T-helper 2 cell treated with Interferon-gamma antibody and Interleukin-4, amounts not matched to agents 5 μg/mL and 100 μg/mL, for 36 hours (primary cell): ENCODE measurements around the gene RPL39L.

Source experiments
- DNase-seq: peaks from one replicate; pipeline ENCODE4 v3.0.0; 2021; ENCODE audit warnings: low spot score
- H3K27ac Mint-ChIP-seq: one replicate; pipeline ENCODE4 v1.8.0; 2021; ENCODE audit warnings: mild to moderate bottlenecking, mixed read lengths
- H3K27me3 Mint-ChIP-seq: one replicate; pipeline ENCODE4 v1.8.0; 2021; ENCODE audit warnings: low read depth, mixed read lengths
- H3K36me3 Mint-ChIP-seq: one replicate; pipeline ENCODE4 v1.8.0; 2021; ENCODE audit warnings: low read depth, mixed read lengths
- H3K4me1 Mint-ChIP-seq: one replicate; pipeline ENCODE4 v1.8.0; 2021; ENCODE audit warnings: low read depth, mixed read lengths
- H3K4me3 Mint-ChIP-seq: one replicate; pipeline ENCODE4 v1.8.0; 2022; ENCODE audit warnings: mild to moderate bottlenecking, moderate library complexity, mixed read lengths
- H3K9me3 Mint-ChIP-seq: one replicate; pipeline ENCODE4 v1.8.0; 2021; ENCODE audit warnings: mixed read lengths

The RPL39L gene

DNA sequence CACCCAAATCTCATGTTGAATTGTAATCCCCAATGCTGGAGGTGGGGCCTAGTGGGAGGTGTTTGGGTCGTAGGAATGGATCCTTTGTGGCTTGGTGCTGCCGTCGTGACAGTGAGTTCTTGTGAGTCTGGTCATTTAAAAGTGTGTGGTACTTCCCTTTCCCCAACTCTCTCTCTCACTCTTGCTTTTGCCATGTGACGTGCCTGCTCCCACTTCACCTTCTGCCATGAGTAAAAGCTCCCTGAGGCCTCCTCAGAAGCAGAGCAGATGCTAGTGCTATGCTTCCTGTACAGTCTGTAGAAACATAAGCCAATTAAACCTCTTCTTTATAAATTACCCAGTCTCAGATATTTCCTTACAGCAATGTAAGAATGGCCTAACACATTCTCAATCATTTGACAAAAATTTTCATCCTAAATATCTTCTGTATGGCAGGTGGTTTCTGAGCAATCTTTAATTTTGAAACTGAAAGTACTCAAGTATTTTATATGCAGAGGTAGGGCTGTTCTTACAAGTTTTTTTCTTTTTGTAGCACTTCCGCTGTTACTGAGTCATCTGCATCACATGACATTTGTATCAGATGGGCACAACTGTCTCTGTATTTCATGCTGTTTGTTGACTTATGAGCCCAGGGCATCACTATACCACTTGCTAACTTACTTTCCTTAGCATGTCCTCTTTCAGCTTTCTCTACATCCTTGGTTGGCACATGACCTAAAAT is 8.8 kb downstream of the RPL39L start:
- Mint-ChIP-seq H3K4me3 (peak overlapping the region; percentile 77), H3K27me3 (no peaks in the 10 kb centered on the region), H3K4me1 (peaks cover 47% of the 10 kb centered on the region)

DNA sequence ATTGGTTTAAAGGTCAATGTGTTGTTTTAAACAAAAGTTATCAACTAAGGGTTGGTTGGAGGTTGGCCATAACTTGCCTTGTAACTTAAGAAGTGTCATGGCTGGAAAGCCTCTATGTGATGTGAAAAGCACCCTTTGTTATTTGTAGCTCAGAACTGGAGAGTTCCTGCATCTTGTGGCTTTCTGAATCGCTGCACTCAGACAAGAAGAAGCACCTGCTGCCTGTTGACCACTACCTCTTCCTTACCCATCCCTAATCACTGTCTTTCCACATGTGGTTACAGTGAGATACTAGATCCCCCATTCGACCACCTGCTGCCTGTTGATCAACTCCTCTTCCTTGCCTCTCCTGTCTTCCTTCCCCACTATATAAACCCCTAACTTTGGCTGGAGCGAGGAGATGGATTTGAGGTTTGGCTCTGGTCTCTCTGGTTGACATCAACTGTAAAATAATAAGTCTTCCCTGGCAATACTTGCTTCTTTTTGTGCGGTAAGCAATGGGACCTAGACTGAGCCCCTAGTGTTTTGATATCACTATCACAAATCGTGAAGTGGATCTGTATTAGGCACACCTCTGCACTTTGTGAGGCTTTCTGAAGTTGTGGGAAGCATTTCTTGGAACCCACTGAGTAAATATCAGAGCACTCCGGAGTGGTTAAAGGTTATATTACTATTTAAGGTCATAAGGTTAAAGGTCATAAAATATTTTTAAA is 13.8 kb downstream of the RPL39L start:
- H3K27me3 Mint-ChIP-seq = no peaks in the 10 kb centered on the region
- H3K9me3 Mint-ChIP-seq = peaks cover 23% of the 10 kb centered on the region
- no peak for DNase-seq
- H3K27ac Mint-ChIP-seq = no peak overlapping the region
- H3K36me3 Mint-ChIP-seq = peaks cover 44% of the 10 kb centered on the region
- H3K4me1 Mint-ChIP-seq = peaks cover 22% of the 10 kb centered on the region
- H3K4me3 Mint-ChIP-seq = no peak overlapping the region

More for the DNA sequence above, 8.8 kb downstream of the RPL39L start:
- peak; percentile 60 for DNase-seq
- H3K27ac Mint-ChIP-seq = peak overlapping the region; percentile 95
- peaks cover 37% of the 10 kb centered on the region for H3K9me3 Mint-ChIP-seq
- peaks cover 78% of the 10 kb centered on the region for H3K36me3 Mint-ChIP-seq

DNA sequence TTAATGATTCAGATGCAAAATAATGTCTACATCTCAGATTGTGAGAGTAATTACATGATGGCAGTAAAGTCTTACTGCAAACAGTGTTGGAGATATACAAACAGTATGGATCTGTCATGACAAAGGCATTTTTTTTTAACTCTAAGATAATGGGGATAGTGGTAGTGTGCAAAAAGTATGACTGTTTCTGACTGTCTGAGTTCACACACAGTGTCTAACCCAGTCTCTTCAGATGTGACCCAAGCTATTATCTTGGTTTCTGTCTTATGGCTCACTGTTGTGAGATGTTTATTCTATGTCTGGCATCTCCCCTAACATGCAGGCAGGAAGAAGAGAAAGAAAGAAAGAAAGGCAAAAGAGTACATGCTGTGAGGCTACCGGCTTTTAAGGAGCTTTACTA is 17.0 kb downstream of the RPL39L start:
- Mint-ChIP-seq H3K27me3 (no peaks in the 10 kb centered on the region), H3K27ac (no peak overlapping the region), H3K9me3 (peaks cover 6% of the 10 kb centered on the region), H3K36me3 (peaks cover 17% of the 10 kb centered on the region), H3K4me1 (peaks cover 6% of the 10 kb centered on the region), H3K4me3 (no peak overlapping the region)
- DNase-seq = no peak

DNA sequence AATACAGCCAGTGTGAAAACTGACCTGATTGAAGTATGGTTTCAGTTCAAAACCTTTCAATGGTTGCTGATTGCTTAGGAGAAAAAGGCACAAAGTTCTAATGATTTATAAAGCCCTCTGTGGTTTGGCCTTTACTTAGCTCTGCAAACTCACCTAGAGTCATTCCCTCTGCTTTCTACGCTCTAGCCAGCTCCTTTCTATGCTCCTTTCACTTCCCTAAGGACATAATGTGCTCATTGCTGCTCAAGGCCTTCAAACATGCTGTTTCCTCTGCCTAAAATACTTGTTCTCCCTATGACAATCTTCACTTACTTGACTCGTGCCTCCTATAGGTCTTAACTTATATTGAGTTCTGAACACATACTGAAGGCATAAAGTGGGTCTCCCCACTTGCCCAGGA is 19.0 kb downstream of the RPL39L start:
- DNase-seq = no peak
- H3K36me3 Mint-ChIP-seq = peaks cover 6% of the 10 kb centered on the region
- H3K9me3 Mint-ChIP-seq = no peaks in the 10 kb centered on the region
- H3K4me3 Mint-ChIP-seq = no peak overlapping the region
- H3K27ac Mint-ChIP-seq = no peak overlapping the region
- H3K4me1 Mint-ChIP-seq = peaks cover 2% of the 10 kb centered on the region
- H3K27me3 Mint-ChIP-seq = no peaks in the 10 kb centered on the region

DNA sequence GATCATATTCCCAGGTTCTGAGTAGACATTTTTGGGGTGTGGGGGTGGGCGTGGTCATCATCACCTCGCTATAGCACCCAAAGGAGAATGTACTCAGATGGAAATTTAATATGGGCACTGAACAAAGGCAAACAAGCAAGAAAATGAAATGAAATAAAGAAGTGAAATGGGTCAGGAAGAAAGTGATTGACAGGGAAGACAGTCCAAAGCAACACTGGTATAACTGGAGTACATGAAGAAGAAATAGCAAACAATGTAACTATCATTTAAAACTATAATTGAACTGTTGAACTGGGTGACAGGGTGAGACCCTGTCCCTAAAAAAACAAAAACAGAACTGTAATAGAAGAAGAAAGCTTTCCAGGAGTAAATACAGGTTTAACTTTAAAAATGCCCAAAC is 24.8 kb downstream of the RPL39L start:
- DNase-seq = no peak
- H3K36me3 Mint-ChIP-seq = no peaks in the 10 kb centered on the region
- H3K27ac Mint-ChIP-seq = no peak overlapping the region
- H3K4me3 Mint-ChIP-seq = no peak overlapping the region
- H3K4me1 Mint-ChIP-seq = peaks cover 11% of the 10 kb centered on the region
- H3K27me3 Mint-ChIP-seq = no peaks in the 10 kb centered on the region
- no peaks in the 10 kb centered on the region for H3K9me3 Mint-ChIP-seq

DNA sequence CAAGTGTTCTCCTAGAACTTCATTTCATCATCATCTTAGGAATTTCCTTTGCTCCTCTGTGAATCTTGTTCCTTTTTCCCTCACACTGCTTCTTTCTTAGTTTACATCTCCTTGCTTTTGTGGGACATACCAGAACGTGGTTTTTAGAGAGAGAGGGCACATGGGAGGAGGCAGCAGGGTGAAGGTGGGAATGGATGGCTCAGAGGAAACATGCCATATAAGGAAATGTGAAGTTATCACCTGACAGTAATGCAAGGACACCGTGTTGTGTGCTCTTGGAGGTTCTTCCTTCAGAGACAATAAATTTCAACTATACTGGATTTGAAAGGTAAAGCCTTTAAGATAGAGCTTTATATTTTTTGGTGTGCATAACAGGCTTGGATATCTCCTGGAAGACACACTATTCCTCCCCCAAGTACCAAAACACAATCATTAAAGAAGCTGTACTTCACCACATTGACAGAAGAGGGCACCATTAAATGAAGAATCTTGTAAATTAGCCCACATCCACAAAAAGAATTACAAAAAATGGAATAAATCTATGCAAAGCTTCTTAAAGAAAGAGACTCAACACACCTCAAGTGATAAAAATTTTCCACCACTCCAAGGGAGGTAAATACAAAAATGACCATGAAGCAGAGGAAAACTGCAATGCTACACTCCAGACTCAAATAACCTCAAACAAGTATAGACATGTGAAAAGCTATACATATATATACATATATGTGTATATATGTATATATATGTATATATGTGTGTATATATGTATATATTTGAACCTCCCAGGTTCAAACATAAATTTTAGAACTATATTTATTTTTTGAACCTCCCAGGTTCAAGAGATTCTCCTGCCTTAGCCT is 26.1 kb downstream of the RPL39L start:
- Mint-ChIP-seq H3K4me3 (no peak overlapping the region), H3K27ac (no peak overlapping the region)
- DNase-seq = no peak

DNA sequence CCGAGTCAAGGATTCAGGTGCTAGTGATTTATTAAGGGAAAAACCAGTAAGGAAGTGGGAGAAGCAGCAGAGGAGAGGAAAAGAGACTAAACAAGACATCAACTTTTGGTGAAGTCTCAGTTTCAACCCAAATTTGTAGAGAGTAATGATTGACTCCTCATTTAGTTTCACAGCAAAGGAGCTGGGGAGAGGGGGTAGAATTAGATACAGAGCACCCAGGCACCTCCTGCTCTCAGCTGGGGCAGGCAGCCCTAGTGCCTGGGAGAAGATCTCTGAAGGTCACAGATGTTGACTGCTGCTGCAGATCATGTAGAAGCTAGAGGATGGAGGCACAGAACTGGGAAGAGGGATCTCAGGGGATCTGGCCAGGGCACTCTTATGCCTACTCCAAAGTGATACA is 29.1 kb downstream of the RPL39L start:
- Mint-ChIP-seq H3K36me3 (no peaks in the 10 kb centered on the region), H3K27ac (no peak overlapping the region), H3K27me3 (no peaks in the 10 kb centered on the region), H3K4me1 (peaks cover 11% of the 10 kb centered on the region), H3K9me3 (no peaks in the 10 kb centered on the region), H3K4me3 (no peak overlapping the region)
- no peak for DNase-seq

More for the DNA sequence above, 26.1 kb downstream of the RPL39L start:
- no peaks in the 10 kb centered on the region for H3K27me3 Mint-ChIP-seq
- peaks cover 11% of the 10 kb centered on the region for H3K4me1 Mint-ChIP-seq
- no peaks in the 10 kb centered on the region for H3K36me3 Mint-ChIP-seq
- H3K9me3 Mint-ChIP-seq = no peaks in the 10 kb centered on the region

DNA sequence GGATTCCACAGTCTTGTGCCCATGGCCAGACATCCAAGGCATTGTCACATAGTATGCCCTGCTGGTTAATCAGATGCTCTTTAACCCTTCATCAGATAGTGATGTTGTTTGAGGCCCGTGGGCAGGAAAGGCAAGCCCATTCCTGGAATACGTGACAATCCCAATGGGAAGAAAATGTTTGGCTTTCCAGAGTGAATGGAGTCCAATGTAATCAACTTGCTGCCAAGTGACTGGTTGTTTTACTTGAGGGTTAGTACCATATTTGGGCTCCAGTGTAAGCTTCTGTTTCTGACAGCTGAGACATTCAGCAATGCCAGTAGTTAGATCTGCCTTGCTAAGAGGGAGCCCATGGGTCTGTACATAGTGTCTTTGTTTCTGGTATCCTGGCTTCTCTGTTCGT is 31.3 kb downstream of the RPL39L start:
- H3K4me1 Mint-ChIP-seq = peaks cover 10% of the 10 kb centered on the region
- no peak overlapping the region for H3K4me3 Mint-ChIP-seq
- H3K36me3 Mint-ChIP-seq = no peaks in the 10 kb centered on the region
- H3K27ac Mint-ChIP-seq = no peak overlapping the region
- H3K9me3 Mint-ChIP-seq = no peaks in the 10 kb centered on the region
- no peaks in the 10 kb centered on the region for H3K27me3 Mint-ChIP-seq
- DNase-seq = no peak

DNA sequence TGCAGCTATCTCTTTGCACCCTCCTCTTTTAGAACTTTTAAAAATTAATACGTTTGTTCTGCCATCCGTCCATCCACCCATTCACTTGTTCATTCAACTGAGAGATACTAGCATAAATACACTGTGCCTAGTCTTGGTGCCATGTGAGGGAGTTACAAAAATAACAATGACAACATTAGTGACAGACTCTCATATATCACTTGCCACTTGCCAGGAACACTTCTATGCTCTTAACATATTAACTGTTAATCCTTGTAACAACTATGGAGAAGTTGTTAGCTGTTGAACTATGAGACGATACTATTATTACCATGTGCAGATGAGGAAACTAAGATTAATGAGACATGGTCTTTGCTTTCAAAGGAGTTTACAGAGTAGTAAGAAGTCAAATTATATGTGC is 33.6 kb downstream of the RPL39L start:
- peaks cover 21% of the 10 kb centered on the region for H3K4me1 Mint-ChIP-seq
- H3K4me3 Mint-ChIP-seq = no peak overlapping the region
- DNase-seq = no peak
- H3K9me3 Mint-ChIP-seq = no peaks in the 10 kb centered on the region
- no peaks in the 10 kb centered on the region for H3K27me3 Mint-ChIP-seq
- H3K36me3 Mint-ChIP-seq = no peaks in the 10 kb centered on the region
- H3K27ac Mint-ChIP-seq = no peak overlapping the region

DNA sequence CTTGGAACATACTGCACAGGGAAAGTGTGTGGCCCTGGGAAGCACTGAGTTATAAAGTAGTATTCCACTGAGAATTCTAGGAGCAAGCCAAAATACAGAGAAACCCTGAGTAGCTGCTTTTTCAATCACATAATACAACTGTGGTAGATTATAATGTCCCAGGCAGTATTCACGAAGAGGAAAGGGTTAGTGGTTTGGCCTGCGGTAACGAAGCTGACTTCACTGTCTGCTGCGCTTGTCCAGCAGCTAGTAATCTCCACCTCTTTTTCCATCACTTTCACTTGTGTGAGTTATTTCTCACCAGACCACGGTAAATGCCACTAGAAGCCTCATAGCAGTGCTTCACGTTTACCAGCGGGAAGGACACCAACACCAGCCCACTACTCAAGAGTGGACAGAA is 34.4 kb downstream of the RPL39L start:
- Mint-ChIP-seq H3K27ac (no peak overlapping the region), H3K4me3 (no peak overlapping the region), H3K27me3 (no peaks in the 10 kb centered on the region), H3K4me1 (peaks cover 18% of the 10 kb centered on the region), H3K9me3 (no peaks in the 10 kb centered on the region), H3K36me3 (peaks cover under 1% of the 10 kb centered on the region)
- no peak for DNase-seq

DNA sequence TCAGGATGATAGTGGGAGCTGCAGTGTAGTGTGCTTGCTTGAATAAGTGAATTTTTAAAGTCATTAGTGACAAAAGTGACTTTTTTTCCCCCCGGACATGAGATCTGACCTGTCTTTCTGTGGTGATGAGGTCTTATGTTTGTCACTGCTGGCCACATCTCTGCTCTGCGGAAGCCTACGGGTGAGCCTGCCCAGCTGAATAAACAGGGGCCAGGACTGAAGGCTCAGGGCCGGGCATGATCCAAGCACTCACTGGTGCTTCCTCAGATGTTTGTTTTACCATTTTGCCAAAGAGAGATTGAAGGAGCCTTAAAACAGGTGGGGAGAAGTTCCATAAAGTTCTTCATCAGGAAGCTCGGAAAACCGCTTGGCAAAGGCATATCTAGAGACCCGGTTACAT is 35.0 kb downstream of the RPL39L start:
- DNase-seq = no peak
- peaks cover 22% of the 10 kb centered on the region for H3K4me1 Mint-ChIP-seq
- no peak overlapping the region for H3K27ac Mint-ChIP-seq
- no peak overlapping the region for H3K4me3 Mint-ChIP-seq
- H3K9me3 Mint-ChIP-seq = peaks cover 2% of the 10 kb centered on the region
- H3K27me3 Mint-ChIP-seq = no peaks in the 10 kb centered on the region
- peaks cover 4% of the 10 kb centered on the region for H3K36me3 Mint-ChIP-seq

DNA sequence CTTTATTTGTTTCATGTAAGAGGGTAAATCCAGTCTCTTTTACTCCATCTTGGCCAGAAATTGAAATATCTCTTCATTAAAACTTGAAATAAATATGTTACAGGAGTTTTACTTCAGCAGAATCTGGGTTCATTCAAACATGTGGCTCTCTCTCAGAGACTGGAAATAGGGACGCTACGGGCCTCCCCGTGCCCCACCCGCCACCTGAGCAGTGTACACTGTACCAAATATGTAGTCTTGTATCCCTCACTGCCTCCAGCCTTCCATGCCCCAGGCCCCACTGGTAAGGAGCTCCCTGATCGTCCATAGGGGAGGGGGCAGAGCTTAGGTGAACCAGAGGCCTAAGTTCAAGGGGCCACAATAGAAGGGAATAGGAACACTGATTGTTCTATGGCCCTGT is 36.0 kb downstream of the RPL39L start:
- Mint-ChIP-seq H3K4me3 (no peak overlapping the region), H3K9me3 (peaks cover 11% of the 10 kb centered on the region), H3K4me1 (peaks cover 32% of the 10 kb centered on the region), H3K36me3 (peaks cover 4% of the 10 kb centered on the region), H3K27me3 (no peaks in the 10 kb centered on the region), H3K27ac (no peak overlapping the region)
- DNase-seq = no peak

DNA sequence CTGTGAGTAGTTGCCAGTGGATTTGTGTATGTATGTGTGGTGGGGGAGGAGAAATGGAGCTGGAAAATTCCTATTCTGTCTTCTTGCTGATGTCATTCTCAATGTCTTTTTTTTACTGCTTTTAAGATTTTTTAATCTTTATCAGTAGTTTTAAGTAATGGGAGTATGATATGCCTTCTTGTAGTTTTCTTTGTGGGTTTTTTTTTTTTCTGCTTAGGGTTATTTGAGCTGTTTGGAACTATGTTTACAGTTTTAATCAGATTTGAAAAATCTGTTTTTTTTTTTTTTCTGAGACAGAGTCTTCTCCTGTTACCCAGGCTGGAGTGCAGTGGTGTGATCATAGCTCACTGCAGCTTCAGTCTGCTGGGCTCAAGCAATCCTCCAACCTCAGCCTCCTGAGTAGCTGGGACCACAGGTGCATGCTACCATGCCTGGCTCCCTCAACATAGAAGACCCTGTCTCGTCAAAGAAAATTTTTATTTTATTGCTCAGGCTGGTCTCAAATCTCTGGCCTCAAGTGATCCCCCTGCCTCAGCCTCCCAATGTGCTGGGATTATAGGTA is 37.1 kb downstream of the RPL39L start:
- Mint-ChIP-seq H3K36me3 (peaks cover 10% of the 10 kb centered on the region), H3K4me1 (peaks cover 38% of the 10 kb centered on the region), H3K9me3 (peaks cover 22% of the 10 kb centered on the region), H3K27me3 (no peaks in the 10 kb centered on the region), H3K27ac (peak overlapping the region; percentile 62), H3K4me3 (peak overlapping the region; percentile 62)
- DNase-seq = no peak
